PFSK-1 (cell line): ENCODE results near the gene RBPMS2.

Experiments used
- FOXP2 ChIP-seq: optimal IDR thresholded peaks from 2 replicates; pipeline ENCODE3; 2011; ENCODE audit warnings: borderline replicate concordance, control low read depth, inconsistent platforms; ENCODE audit not compliant: insufficient read depth; ENCODE audit errors: extremely low read length, extremely low read depth
- POLR2AphosphoS5 ChIP-seq: IDR thresholded peaks from 2 replicates; pipeline ENCODE4 v1.6.1; 2012; ENCODE audit warnings: low read depth, mild to moderate bottlenecking, control low read depth, low read length, moderate library complexity
- SIN3A ChIP-seq: IDR thresholded peaks from 2 replicates; pipeline ENCODE4 v1.6.1; 2012; ENCODE audit warnings: mild to moderate bottlenecking, low read length, moderate library complexity, borderline replicate concordance; ENCODE audit not compliant: insufficient read depth
- TAF1 ChIP-seq: IDR thresholded peaks from 2 replicates; pipeline ENCODE4 v1.6.1; 2012; ENCODE audit warnings: low read length, control low read depth, borderline replicate concordance; ENCODE audit not compliant: insufficient read depth
- TF ChIP-seq, protein P1 (sequence below), 2 experiments: IDR thresholded peaks; 2 replicates each; pipeline versions ENCODE4 v1.6.1 to v1.8.0; 2011 to 2012; ENCODE audit warnings: low read depth in 2 of 2, low read length in 2 of 2, control low read depth in 1 of 2, inconsistent platforms in 1 of 2, mild to moderate bottlenecking in 1 of 2, moderate library complexity in 1 of 2; ENCODE audit not compliant: insufficient read depth in 1 of 2

RBPMS2 gene

DNA sequence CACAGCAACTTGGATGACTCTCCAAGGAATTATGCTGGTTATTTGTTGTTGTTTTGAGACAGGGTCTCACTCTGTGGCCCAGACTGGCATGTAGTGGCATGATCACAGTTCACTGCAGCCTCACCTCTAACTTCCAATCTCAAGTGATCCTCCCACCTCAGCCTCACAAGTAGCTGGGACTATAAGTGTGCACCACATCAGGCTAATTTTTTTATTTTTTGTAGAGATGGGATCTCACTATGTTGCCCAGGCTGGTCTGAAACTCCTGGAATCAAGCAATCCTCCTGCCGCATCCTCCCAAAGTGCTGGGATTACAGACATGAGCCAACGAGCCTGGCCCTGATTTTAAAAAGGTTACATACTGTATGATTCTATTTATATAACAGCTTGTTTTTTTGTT lies 63.0 kb downstream of the RBPMS2 start:
- TF ChIP-seq SIN3A (no peak), TAF1 (no peak), POLR2AphosphoS5 (no peak), FOXP2 (no peak)
- TF ChIP-seq, protein P1, sequence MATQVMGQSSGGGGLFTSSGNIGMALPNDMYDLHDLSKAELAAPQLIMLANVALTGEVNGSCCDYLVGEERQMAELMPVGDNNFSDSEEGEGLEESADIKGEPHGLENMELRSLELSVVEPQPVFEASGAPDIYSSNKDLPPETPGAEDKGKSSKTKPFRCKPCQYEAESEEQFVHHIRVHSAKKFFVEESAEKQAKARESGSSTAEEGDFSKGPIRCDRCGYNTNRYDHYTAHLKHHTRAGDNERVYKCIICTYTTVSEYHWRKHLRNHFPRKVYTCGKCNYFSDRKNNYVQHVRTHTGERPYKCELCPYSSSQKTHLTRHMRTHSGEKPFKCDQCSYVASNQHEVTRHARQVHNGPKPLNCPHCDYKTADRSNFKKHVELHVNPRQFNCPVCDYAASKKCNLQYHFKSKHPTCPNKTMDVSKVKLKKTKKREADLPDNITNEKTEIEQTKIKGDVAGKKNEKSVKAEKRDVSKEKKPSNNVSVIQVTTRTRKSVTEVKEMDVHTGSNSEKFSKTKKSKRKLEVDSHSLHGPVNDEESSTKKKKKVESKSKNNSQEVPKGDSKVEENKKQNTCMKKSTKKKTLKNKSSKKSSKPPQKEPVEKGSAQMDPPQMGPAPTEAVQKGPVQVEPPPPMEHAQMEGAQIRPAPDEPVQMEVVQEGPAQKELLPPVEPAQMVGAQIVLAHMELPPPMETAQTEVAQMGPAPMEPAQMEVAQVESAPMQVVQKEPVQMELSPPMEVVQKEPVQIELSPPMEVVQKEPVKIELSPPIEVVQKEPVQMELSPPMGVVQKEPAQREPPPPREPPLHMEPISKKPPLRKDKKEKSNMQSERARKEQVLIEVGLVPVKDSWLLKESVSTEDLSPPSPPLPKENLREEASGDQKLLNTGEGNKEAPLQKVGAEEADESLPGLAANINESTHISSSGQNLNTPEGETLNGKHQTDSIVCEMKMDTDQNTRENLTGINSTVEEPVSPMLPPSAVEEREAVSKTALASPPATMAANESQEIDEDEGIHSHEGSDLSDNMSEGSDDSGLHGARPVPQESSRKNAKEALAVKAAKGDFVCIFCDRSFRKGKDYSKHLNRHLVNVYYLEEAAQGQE (IDR thresholded peaks at IDR 0.05; ENCODE audit: insufficient read depth in 1 of 2, low read depth in 2 of 2, low read length in 2 of 2): no peak

GRCh38 chr15:64710676-64711428 lies 64.5 kb downstream of the RBPMS2 start:
- TF ChIP-seq TAF1 (no peak), POLR2AphosphoS5 (no peak), SIN3A (no peak), FOXP2 (no peak)
- TF ChIP-seq, protein P1 (IDR thresholded peaks at IDR 0.05; ENCODE audit: insufficient read depth in 1 of 2, low read depth in 2 of 2, low read length in 2 of 2): no peak

GRCh38 chr15:64706011-64706911 lies 69.1 kb downstream of the RBPMS2 start:
- TF ChIP-seq POLR2AphosphoS5 (no peak), FOXP2 (no peak), SIN3A (no peak), TAF1 (no peak)
- TF ChIP-seq, protein P1 (IDR thresholded peaks at IDR 0.05; ENCODE audit: insufficient read depth in 1 of 2, low read depth in 2 of 2, low read length in 2 of 2): no peak

GRCh38 chr15:64705006-64705405 lies 70.4 kb downstream of the RBPMS2 start:
- TF ChIP-seq FOXP2 (no peak), POLR2AphosphoS5 (no peak), TAF1 (no peak), SIN3A (no peak)
- TF ChIP-seq, protein P1 (IDR thresholded peaks at IDR 0.05; ENCODE audit: insufficient read depth in 1 of 2, low read depth in 2 of 2, low read length in 2 of 2): no peak
